Panc1 (cell line): ENCODE results near the gene RANBP17. TPM values are rescaled to one million over a fixed set of nuclear protein-coding genes. Genes with fewer than 3 reads are reported as not detected.

Experiments
- ATAC-seq: fragments of 200-7000 bp; cut with Tn5 transposase; 2 replicates; pipeline ENCODE4 v1.9.1; 2020; ENCODE audit warnings: mild to moderate bottlenecking, moderate library complexity
- BruUV-seq: library from RNA; stranded (reverse); fragments of 400-500 nt; replicated peaks from 2 replicates; lab custom pipeline; 2021; lab: Mats Ljungman, UMichigan
- CTCF ChIA-PET: fragments of 300-600 bp; sonication (Branson Sonifier 250); formaldehyde crosslinking; loops from one replicate; lab custom pipeline; 2022; ENCODE audit warnings: antibody characterized with exemption; lab: Charles Lee
- POLR2A ChIA-PET: fragments of 300-600 bp; sonication (Branson Sonifier 250); formaldehyde crosslinking; loops from one replicate; lab custom pipeline; 2022; ENCODE audit warnings: antibody characterized with exemption; lab: Charles Lee
- DNase-seq: peaks from one replicate; pipeline ENCODE4 v3.0.0-alpha.2; 2010; ENCODE audit warnings: low read depth, low spot score
- H3K27ac ChIP-seq: 2 replicates; pipeline ENCODE4 v1.5.1; 2011; ENCODE audit warnings: mild to moderate bottlenecking, low read length, inconsistent platforms
- H3K27me3 ChIP-seq: fragments of 200-500 bp; sonication (Bioruptor generic); 2 replicates; pipeline ENCODE4 v1.6.0; 2014; ENCODE audit warnings: low read length, inconsistent platforms; ENCODE audit not compliant: control insufficient read depth, insufficient read depth
- H3K36me3 ChIP-seq: fragments of 200-500 bp; sonication (Bioruptor generic); 2 replicates; pipeline ENCODE4 v1.5.1; 2014; ENCODE audit warnings: inconsistent platforms, mild to moderate bottlenecking, low read length, moderate library complexity; ENCODE audit not compliant: control insufficient read depth, insufficient read depth
- H3K4me1 ChIP-seq: 2 replicates; pipeline ENCODE4 v1.5.1; 2011; ENCODE audit warnings: inconsistent platforms, mild to moderate bottlenecking, low read length, moderate library complexity; ENCODE audit not compliant: control insufficient read depth, insufficient read depth
- H3K4me3 ChIP-seq, 2 experiments: 2 replicates each; pipeline ENCODE4 v1.5.1; 2011 to 2012; ENCODE audit warnings: low read depth in 2 of 2, low read length in 2 of 2, mild to moderate bottlenecking in 2 of 2, inconsistent platforms in 1 of 2, moderate library complexity in 1 of 2
- H3K9me3 ChIP-seq: fragments of 200-500 bp; sonication (Bioruptor generic); 2 replicates; pipeline ENCODE4 v1.5.1; 2014; ENCODE audit warnings: low read depth, mild to moderate bottlenecking, inconsistent platforms, low read length, moderate library complexity; ENCODE audit not compliant: control insufficient read depth, insufficient read depth
- CTCF ChIP-seq: fragments of 450-650 bp; IDR thresholded peaks from 2 replicates; pipeline ENCODE4 v1.5.1; 2017; ENCODE audit warnings: mild to moderate bottlenecking
- POLR2AphosphoS5 ChIP-seq: IDR thresholded peaks from 2 replicates; pipeline ENCODE4 v1.6.1; 2012; ENCODE audit warnings: mild to moderate bottlenecking, low read depth, low read length, moderate library complexity
- REST ChIP-seq, 2 experiments: IDR thresholded peaks; 2 replicates each; pipeline ENCODE4 v1.6.1; 2011 to 2012; ENCODE audit warnings: low read depth in 2 of 2, control low read depth in 1 of 2, low read length in 1 of 2, mild to moderate bottlenecking in 1 of 2, moderate library complexity in 1 of 2; ENCODE audit not compliant: insufficient read depth in 1 of 2
- SIN3A ChIP-seq: IDR thresholded peaks from 2 replicates; pipeline ENCODE4 v1.6.1; 2012; ENCODE audit warnings: low read depth, mild to moderate bottlenecking, low read length, moderate library complexity, borderline replicate concordance; ENCODE audit not compliant: insufficient read depth
- TCF7L2 ChIP-seq: IDR thresholded peaks from 2 replicates; pipeline ENCODE4 v1.6.1; 2011; ENCODE audit warnings: mild to moderate bottlenecking, low read depth, low read length, inconsistent platforms
- in situ Hi-C: cut with HindIII; loops from 2 replicates; pipeline ENCODE4 v1.10.0; 2016; ENCODE audit warnings: low sequenced_read_pairs, low pct_unique_long_range_greater_than_20kb
- intact Hi-C: fragments of 100-400 bp; cut with micrococcal nuclease; formaldehyde crosslinking; loops from one replicate; pipeline ENCODE4 v1.10.0; 2022; ENCODE audit not compliant: unreplicated experiment
- total RNA-seq: library from RNA; stranded (reverse); gene quantifications from one replicate; pipeline ENCODE4 v1.2.1, GENCODE V29; 2021; ENCODE audit not compliant: unreplicated experiment

The RANBP17 gene
- total RNA-seq, 1 experiment from 2014 or later: not detected

GRCh38 chr5:171024084-171024483, 162.3 kb downstream of the RANBP17 start:
- no peak for ATAC-seq
- H3K4me3 ChIP-seq: no peak overlapping the region
- DNase-seq: no peak
- intact Hi-C loops: no loop called here
- H3K27ac ChIP-seq: no peak overlapping the region
- no peaks in the 10 kb centered on the region for H3K36me3 ChIP-seq
- peaks cover 4% of the 10 kb centered on the region; the same call in 1 of the 2 replicates for H3K9me3 ChIP-seq
- no peaks in the 10 kb centered on the region for H3K27me3 ChIP-seq
- H3K4me1 ChIP-seq: no peaks in the 10 kb centered on the region
- ChIA-PET CTCF (no interaction called here), POLR2A (no interaction called here)
- in situ Hi-C loops: no loop called here
- TF ChIP-seq TCF7L2 (no peak), CTCF (no peak), SIN3A (no peak), REST (IDR thresholded peaks at IDR 0.05; ENCODE audit: insufficient read depth in 1 of 2, low read depth in 2 of 2, low read length in 1 of 2) (no peak)
- no TSS peak for BruUV-seq

- Histone ChIP-seq H3K27ac (no peak overlapping the region), H3K9me3 (no peaks in the 10 kb centered on the region), H3K4me1 (no peaks in the 10 kb centered on the region), H3K36me3 (no peaks in the 10 kb centered on the region), H3K27me3 (no peaks in the 10 kb centered on the region), H3K4me3 (no peak overlapping the region)
- BruUV-seq: no TSS peak
- CTCF ChIA-PET: no interaction called here
- DNase-seq: no peak
- no peak for ATAC-seq
- in situ Hi-C loops: no loop called here
- intact Hi-C loops: no loop called here
- POLR2A ChIA-PET: no interaction called here
- TF ChIP-seq TCF7L2 (no peak), CTCF (no peak), REST (IDR thresholded peaks at IDR 0.05; ENCODE audit: insufficient read depth in 1 of 2, low read depth in 2 of 2, low read length in 1 of 2) (no peak), SIN3A (no peak), POLR2AphosphoS5 (no peak)
These were observed 167.6 kb downstream of the RANBP17 start for GRCh38 chr5:171029401-171029800.
